A673 (cell line): ENCODE measurements around the gene S100A5. TPM values are rescaled to one million over a fixed set of nuclear protein-coding genes. Genes with fewer than 3 reads are reported as not detected.
A peak's percentile ranks its signal among the peaks of the same experiment; 100 is the strongest.

ENCODE experiments used
- BruUV-seq: library from RNA; stranded (reverse); fragments of 400-500 nt; replicated peaks from 2 replicates; lab custom pipeline; 2021; lab: Mats Ljungman, UMichigan
- CTCF ChIA-PET: fragments of 300-600 bp; sonication (Branson Sonifier 250); formaldehyde crosslinking; loops from one replicate; lab custom pipeline; 2022; ENCODE audit warnings: antibody characterized with exemption; lab: Charles Lee
- POLR2A ChIA-PET: fragments of 300-600 bp; sonication (Branson Sonifier 250); formaldehyde crosslinking; loops from one replicate; lab custom pipeline; 2022; ENCODE audit warnings: antibody characterized with exemption; ENCODE audit not compliant: low non-redundant PET; lab: Charles Lee
- DNase-seq: peaks from one replicate; pipeline ENCODE4 v3.0.0-alpha.2; 2015; ENCODE audit warnings: low spot score
- H3K27ac ChIP-seq: fragments of 200-600 bp; sonication (generic); 2 replicates; pipeline ENCODE4 v1.5.1; 2016; ENCODE audit warnings: mixed run types, low read depth, mild to moderate bottlenecking, mixed read lengths, antibody characterized with exemption, low read length; ENCODE audit not compliant: poor library complexity, severe bottlenecking
- H3K27me3 ChIP-seq: fragments of 200-600 bp; sonication (generic); replicated peaks from 2 replicates; pipeline ENCODE4 v1.6.1; 2017; ENCODE audit warnings: mixed run types, low read depth, mild to moderate bottlenecking, mixed read lengths, antibody characterized with exemption, low read length; ENCODE audit not compliant: insufficient read depth, poor library complexity
- H3K36me3 ChIP-seq: fragments of 200-600 bp; sonication (generic); 2 replicates; pipeline ENCODE4 v1.6.1; 2016; ENCODE audit warnings: mixed run types, mild to moderate bottlenecking, mixed read lengths, antibody characterized with exemption, low read length; ENCODE audit not compliant: insufficient read depth, poor library complexity, severe bottlenecking
- H3K4me1 ChIP-seq: fragments of 200-600 bp; sonication (generic); 2 replicates; pipeline ENCODE4 v1.6.1; 2017; ENCODE audit warnings: mixed run types, mild to moderate bottlenecking, mixed read lengths, antibody characterized with exemption, low read length; ENCODE audit not compliant: insufficient read depth, poor library complexity, severe bottlenecking
- H3K4me3 ChIP-seq: fragments of 200-600 bp; sonication (generic); 2 replicates; pipeline ENCODE4 v1.5.1; 2016; ENCODE audit warnings: low read depth, mixed run types, mild to moderate bottlenecking, mixed read lengths, low read length; ENCODE audit not compliant: poor library complexity, severe bottlenecking
- H3K9me3 ChIP-seq: fragments of 200-600 bp; sonication (generic); 2 replicates; pipeline ENCODE4 v1.6.1; 2016; ENCODE audit warnings: mixed run types, low read depth, mild to moderate bottlenecking, mixed read lengths, antibody characterized with exemption, low read length; ENCODE audit not compliant: poor library complexity, severe bottlenecking
- CTCF ChIP-seq: fragments of 300-800, 200-600 bp; sonication (generic); conservative IDR thresholded peaks from 2 replicates; pipeline ENCODE4 v1.5.1; 2017; ENCODE audit warnings: low read depth, mild to moderate bottlenecking, antibody characterized with exemption, low read length, moderate library complexity, mixed read lengths
- EZH2 ChIP-seq: fragments of 200-600 bp; sonication (generic); IDR thresholded peaks from 2 replicates; pipeline ENCODE4 v1.6.1; 2017; ENCODE audit warnings: borderline replicate concordance, low read depth, mild to moderate bottlenecking, mixed read lengths, antibody characterized with exemption, low read length; ENCODE audit not compliant: poor library complexity, severe bottlenecking
- intact Hi-C: fragments of 100-400 bp; cut with micrococcal nuclease; formaldehyde crosslinking; loops from one replicate; pipeline ENCODE4 v1.10.0; 2022; ENCODE audit not compliant: unreplicated experiment
- total RNA-seq: library from RNA; stranded (reverse); gene quantifications from 2 replicates; pipeline ENCODE4 v1.2.3, GENCODE V29; 2021

Gene S100A5
- total RNA-seq, 1 experiment from 2014 or later, result not detected

- ChIA-PET POLR2A (interaction anchor here (0.6 kb wide), 1 partner anchor 765 kb away, joined by 7 read pairs; no protein-coding TSS in a partner anchor), CTCF (interaction anchor here (0.7 to 1.7 kb wide), 8 partner anchors 23 to 410 kb away, joined by 3 to 14 read pairs (median 4); partner anchors contain the start of gene S100A6)
- peak; percentile 41 for DNase-seq
- H3K9me3 ChIP-seq, result no peaks in the 10 kb centered on the region
- no peak overlapping the region for H3K4me3 ChIP-seq
- H3K36me3 ChIP-seq, result no peaks in the 10 kb centered on the region
- peak overlapping the region; percentile 11 for H3K27ac ChIP-seq
- no peaks in the 10 kb centered on the region for H3K27me3 ChIP-seq
- intact Hi-C loops, result loop anchor here (1.0 to 2.0 kb wide), 2 partner anchors 34 to 57 kb away; no protein-coding TSS in a partner anchor
- peaks cover 30% of the 10 kb centered on the region for H3K4me1 ChIP-seq
- BruUV-seq, result TSS peak; percentile 48
- TF ChIP-seq EZH2 (no peak), CTCF (no peak)
Measured at GRCh38 chr1:153567621-153568366, 27.1 kb upstream of the S100A5 start.

DNA sequence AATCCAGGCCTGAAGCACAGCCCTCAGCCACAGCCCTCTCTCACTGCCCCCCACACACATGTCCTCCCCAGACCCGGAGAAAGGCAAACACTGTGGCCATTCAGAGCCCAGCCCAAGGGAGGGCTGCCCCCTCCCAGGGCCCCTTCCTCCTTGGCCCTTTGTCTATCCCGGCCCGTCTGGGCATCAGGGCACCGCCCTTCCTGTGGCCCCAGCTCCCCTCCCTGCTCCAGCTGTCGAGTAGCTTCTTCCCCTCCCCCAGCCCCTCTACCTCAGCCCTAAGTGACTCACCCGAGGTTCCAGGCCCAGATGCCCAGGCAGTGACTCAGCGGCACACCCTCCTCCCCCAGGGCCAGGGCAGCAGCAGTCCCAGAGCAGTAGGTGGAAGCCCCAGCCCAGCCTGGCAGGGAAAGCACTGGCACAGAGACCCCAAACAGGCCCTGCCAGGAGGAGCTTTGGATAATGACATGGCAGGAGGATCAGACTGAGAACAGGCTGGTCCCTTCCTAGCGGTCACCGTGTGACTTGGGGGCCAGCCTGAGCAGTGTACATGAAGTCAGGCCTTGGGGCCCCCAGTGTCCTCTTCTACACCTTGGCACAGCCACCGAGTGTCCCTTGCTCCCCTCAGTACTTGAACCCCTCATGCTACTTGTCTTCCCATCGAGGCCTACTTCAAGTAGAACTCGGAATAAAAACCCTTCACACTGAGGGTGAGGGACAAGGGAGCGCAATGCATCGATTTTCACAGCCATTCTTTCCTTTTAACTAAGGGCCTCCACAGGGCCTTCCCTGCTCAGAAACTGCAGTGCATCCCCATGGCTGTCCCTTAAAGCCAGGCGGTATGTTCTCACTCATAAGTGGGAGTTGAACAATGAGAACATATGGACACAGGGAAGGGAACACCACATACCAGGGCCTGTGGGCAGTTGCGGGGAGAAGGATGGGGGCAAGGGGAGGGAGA, 26.0 kb upstream of the S100A5 start:
- DNase-seq, result peak; percentile 94
- no peaks in the 10 kb centered on the region for H3K27me3 ChIP-seq
- TSS peak; percentile 75 for BruUV-seq
- no peaks in the 10 kb centered on the region for H3K36me3 ChIP-seq
- ChIA-PET CTCF (interaction anchor here (1.0 to 1.1 kb wide), 2 partner anchors 33 to 56 kb away, joined by 5 read pairs; no protein-coding TSS in a partner anchor), POLR2A (no interaction called here)
- H3K4me3 ChIP-seq, result no peak overlapping the region
- intact Hi-C loops, result no loop called here
- TF ChIP-seq EZH2 (no peak), CTCF (no peak)
- peaks cover 30% of the 10 kb centered on the region for H3K4me1 ChIP-seq
- H3K27ac ChIP-seq, result peak overlapping the region; percentile 60
- H3K9me3 ChIP-seq, result no peaks in the 10 kb centered on the region
